Adrenal gland (tissue), 5 donors: ENCODE data around the gene ZSWIM5.
"Not testable (repeated sequence)": the region's sequence is repeated elsewhere in the genome, so short reads cannot be mapped to it uniquely, and the experiment has no call there.

Experiments
- CTCF ChIP-seq, 6 experiments: fragments of 450-650 bp in 4 of 6; fragments of 200-600 bp in 2 of 6; sonication (generic) in 1 of 6; IDR thresholded peaks; 1 replicate in 5 of 6; 2 replicates in 1 of 6; pipeline versions ENCODE4 v1.5.1 to v1.8.0; 2016 to 2021; ENCODE audit warnings: antibody characterized with exemption in 6 of 6, mild to moderate bottlenecking in 2 of 6, moderate library complexity in 1 of 6
- POLR2A ChIP-seq, 2 donors: fragments of 450-650 bp; IDR thresholded peaks; one replicate each; pipeline ENCODE4 v1.6.1; 2017; ENCODE audit warnings: antibody characterized with exemption in 2 of 2, mild to moderate bottlenecking in 2 of 2, moderate library complexity in 1 of 2
- donor health status: DM: no; HTN: no; CAD: no.

DNA sequence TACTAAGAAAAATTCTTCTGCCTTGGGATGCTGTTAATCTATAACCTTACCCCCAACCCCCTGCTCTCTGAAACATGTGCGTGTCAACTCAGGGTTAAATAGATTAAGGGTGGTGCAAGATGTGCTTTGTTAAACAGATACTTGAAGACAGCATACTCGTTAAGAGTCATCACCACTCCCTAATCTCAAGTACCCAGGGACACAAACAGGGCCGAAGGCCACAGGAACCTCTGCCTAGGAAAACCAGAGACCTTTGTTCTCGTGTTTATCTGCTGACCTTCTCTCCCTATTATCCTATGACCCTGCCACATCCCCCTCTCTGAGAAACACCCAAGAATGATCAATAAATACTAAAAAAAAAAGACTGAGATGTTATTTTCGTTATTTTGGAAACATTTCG lies 99.5 kb downstream of the ZSWIM5 start:
- TF ChIP-seq CTCF, POLR2A (IDR thresholded peaks at IDR 0.05): not testable (repeated sequence)
